HL-60/S4 treated with retinoic acid at 250 ng/mL for 4 days and 3 days (cell line): ENCODE measurements around the gene C1QTNF8.

Experiments used
- in situ Hi-C: fragments of 300-500 bp; cut with MboI; formaldehyde crosslinking; loops from 2 replicates; pipeline ENCODE4 v1.7.0; 2022; ENCODE audit warnings: low sequenced_read_pairs

Gene C1QTNF8

DNA sequence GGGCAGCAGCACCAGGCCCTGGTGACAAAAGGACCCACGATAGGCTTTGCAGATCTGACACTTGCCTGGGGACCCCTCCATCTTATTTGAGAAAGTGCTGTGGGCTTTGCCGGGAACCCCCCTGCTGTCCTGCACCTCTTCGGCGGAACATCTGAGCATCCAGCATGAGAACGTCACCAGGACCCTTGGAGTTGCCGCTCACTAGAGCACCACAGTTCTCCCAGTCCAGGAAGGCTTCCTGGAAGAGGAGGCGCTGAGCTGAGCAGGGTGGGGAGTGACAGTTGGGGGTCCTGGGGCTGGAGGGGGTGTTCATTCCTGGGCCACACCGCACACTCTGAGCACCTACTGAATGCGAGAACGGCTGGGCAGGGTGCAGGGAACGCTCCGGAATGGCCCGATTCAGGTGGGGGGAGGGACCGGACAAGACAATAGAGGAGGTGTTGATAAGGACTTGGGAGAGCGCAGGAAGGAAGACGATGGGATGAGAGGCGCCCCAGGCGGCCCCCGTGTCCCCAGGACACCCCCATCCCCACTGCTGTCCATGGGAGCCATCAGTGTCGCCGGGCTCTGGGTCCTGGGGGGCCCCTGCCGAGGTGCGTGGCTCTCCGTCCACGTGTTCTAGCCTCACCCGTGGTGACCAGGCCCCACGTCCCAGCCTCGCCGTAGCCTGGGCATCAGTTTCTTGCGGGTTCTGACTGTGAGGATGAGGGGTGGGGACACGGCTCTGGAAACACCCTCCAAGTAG, 32.1 kb upstream of the C1QTNF8 start:
- in situ Hi-C loops = no loop called here

DNA sequence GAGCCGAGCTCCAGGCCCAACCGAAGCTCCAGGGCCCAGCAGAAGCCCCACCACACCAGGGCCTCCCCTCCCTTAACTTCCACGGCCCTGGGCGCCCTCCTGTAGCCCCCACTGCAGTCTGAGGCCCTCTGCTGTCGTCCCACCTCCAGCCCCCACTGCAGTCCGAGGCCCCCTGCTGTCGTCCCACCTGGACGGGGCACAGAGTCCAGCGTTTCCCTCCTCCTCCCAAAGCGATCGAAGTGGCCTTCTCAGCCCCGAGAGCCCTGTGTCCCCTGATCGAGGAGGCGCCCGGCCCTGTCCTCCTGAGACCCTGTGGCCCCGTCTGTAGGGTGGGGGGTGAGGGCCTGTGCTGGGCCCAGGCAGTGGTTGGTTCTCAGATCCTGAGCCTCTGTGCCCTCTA, 31.1 kb upstream of the C1QTNF8 start:
- in situ Hi-C loops = no loop called here

DNA sequence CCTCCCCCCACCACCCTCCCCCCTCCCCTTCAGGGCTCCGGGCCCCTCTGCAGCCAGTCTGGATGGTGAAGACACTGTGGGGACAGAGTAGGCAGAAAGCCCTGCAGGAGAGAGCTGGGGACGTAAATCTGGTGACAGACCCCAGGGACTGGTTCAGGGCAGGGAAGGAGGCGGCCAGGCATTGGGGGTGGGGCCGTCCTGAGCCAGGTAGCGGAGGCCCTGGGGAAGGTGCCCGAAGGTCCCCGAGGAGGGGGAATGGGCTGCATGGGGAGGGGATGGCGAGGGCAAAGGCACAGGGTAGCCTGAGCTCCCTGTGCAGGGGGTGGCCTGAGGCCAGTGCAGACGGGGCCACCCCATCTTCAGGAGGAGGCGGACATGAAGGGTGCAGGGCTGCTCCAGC, 30.5 kb upstream of the C1QTNF8 start:
- in situ Hi-C loops = no loop called here

DNA sequence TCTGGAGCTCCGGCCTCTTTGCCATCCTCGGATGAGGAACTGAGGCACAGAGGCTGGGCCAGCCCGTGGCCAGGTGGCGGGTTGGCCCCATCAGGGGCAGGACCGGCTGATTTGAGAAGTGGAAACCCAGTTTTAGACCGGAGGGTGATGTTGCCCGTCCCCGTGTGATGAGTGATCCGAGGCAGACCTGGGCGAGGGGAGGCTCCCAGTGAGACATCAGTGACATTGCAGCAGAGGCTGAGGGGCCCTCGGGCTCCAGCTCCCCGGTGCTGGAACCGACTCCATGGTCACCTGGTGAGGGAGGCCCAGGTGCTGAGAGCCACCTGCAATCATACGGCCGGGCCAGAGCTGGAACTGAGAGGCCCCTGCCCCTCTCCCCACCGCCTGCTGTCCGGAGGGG, 30.0 kb upstream of the C1QTNF8 start:
- in situ Hi-C loops = no loop called here

DNA sequence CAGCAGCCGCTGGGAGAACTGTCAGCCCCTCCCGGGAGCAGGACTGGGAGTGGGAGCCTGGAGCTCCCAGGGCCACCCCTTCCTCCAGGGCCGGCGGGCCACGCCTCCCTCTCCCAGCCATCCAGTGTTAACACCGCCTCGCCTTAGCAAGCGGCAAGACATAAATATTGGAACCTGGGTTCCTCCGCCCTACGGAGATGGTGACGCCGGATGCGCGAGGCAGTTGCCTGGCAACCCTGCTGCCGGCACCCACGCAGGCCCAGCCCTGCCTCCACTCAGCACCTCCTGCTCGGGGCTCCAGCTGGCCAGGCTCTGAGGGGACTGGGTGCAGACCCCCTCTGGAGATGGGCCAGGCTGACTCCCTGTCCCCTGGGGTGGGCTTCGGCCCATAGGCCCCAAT, 29.4 kb upstream of the C1QTNF8 start:
- in situ Hi-C loops = no loop called here

DNA sequence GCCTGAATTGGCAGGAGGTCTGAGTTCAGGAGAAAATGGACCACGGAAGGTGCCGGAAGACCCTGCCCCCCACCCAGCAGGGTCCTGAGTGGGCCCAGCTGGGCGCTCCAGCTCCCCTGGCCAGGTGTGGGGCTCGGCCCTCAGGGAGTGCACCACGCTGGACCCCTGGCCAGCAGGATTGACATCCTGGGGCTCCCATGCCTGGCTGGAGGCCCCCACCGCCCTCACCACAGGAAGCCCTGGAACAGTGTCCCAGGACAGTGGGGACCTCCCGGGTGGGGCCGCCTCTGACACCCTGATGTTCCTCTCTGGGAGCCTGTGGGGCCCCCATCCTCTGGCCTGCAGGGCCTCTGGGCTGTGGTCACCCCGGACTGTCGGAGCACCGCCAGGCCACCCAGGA, 28.8 kb upstream of the C1QTNF8 start:
- in situ Hi-C loops = no loop called here

DNA sequence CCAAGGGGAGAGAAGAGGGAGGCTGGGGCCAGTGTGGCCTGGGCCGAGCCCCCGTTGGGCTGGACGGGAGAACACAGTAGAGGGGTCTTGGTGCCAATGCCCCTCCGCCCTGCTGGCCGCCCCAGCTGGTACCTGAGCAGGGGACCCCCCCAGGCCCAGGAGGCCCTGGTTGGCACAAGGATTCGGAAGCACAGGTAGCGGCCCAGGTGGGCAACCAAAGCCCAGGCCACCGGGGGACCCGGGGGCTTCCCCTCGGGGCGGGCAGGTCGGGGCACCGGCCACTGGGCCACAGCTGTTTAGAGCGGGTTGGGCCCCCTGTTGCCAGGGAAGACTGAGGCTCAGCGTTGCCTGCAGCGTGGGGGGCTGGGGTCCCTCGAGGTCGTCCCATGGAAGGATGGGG, 28.2 kb upstream of the C1QTNF8 start:
- in situ Hi-C loops = no loop called here

DNA sequence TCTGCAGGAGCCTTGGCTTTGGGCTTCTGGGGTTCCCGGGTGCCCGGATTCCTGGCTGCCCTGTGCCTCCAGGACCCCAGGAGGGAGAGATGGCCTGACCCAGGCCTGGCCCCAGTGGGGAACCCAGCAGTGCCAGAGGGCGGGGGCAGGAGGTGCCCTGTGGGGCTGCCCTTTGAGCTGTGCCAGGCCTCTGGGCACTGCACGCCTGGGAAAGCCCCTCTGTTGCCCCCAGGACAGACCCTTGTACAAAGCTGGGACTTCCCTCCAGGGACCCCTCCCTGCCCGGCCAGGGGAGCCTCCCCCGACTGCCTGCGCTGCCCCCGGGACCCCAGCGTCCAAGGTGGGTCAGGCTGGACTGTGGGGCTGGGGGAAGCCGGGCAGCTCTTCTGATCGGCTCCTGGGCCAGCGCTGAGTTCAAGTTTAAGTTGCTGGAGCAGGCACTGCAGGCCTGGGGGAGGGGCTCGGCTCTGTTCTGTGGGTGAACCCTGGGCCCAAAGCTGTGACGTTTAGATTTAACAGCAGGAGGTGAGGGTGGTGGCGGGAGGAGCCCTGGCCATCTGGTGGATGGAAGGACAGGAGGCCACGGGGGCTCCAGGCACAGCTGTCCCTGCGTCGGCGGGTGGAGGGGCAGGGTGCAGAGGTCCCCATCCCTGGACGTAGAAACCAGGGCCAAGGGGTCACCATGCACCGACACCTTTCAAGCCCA, 27.6 kb upstream of the C1QTNF8 start:
- in situ Hi-C loops = no loop called here

DNA sequence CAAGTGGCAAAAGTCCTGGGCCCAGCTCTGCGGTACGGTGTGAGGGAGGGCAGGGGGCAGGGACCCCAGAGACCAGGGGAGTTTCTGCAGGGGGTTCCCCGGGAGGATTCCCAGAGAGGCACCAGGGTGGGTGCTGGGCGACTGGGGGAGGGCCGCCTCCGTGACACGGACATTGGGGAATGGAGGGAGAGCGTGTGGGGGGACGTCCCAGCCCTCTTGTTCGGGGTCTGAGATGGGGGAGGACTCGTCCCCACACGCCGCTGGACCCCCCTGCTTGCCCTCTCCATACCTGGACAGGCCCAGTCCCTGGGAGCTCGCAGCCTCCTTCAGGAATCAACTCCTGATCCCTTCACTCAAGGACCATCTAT, 26.3 kb upstream of the C1QTNF8 start:
- in situ Hi-C loops = no loop called here

DNA sequence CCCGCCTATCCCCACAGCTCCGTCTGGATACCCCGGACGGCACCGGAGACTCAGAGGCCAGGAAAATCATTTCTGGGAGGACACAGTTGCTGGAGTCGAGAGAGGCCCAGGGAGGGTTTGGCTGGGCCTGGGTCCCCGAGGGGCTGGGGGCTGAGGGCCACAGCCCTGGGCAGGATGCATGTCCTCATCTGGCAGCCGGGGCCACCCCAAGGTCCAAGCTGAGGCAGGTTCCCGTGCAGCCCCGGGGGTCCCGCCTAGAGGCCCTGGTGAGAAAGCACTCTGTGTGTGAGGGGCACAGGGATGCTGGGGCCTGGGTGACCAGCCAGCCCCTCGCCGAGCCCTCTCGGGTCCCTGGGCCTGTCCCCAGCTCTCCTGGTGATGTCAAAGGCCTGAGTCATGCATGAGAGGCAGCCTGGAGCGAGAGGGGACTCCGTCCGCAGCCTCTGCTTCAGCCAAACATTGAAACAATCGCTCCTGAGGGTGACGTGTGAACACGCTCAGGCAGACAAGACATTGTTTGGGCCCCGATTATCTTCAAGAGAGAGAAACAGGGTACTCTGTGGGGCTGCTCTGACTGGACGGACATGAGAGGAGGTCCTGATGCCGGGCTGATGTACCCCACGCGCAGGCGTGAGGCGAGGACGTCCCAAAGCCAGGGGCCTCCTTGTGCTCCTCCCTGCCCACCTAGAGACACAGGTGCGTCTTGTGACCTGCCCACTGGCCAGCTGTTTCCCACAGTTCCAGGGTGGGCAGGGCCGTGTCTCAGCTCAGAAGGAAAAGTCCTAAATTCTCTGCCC, 25.8 kb upstream of the C1QTNF8 start:
- in situ Hi-C loops = no loop called here

DNA sequence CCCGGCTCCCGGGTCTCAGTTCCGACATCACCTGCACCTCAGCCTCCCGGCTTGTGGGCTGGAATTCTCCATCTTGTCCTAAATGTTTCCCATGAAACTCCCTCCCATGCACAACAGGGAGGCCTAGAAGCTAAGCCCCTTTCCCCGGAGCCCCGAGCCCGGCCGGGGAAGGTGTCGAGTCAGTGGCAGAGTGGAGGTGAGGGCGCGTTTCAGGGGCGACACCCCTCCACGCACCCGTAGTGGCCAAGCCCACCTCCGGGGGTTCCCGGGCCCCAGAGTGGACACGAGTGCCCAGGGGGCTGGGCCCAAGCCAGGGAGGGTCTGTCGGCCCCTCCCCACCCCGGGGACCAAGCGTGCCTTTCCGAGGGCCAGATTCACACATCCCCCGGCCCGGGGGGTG, 25.0 kb upstream of the C1QTNF8 start:
- in situ Hi-C loops = no loop called here

DNA sequence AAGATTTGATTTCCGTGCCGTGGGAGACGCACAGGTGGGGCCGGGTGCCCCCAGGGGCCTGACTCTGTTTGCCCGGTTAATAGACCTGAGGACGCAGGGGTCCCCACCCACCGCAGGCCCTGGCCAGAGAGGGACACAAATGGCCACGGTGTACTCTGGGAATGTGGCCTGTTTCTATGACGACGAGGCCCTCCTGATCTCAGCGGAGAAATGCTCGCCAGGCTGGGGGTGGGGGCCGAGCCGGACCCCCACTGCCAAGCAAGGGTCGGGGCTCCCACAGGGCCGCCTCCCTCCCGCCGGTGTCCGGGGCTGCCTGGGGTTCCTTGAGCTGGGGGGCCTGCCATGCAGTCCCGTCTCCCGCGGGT, 24.5 kb upstream of the C1QTNF8 start:
- in situ Hi-C loops = no loop called here

DNA sequence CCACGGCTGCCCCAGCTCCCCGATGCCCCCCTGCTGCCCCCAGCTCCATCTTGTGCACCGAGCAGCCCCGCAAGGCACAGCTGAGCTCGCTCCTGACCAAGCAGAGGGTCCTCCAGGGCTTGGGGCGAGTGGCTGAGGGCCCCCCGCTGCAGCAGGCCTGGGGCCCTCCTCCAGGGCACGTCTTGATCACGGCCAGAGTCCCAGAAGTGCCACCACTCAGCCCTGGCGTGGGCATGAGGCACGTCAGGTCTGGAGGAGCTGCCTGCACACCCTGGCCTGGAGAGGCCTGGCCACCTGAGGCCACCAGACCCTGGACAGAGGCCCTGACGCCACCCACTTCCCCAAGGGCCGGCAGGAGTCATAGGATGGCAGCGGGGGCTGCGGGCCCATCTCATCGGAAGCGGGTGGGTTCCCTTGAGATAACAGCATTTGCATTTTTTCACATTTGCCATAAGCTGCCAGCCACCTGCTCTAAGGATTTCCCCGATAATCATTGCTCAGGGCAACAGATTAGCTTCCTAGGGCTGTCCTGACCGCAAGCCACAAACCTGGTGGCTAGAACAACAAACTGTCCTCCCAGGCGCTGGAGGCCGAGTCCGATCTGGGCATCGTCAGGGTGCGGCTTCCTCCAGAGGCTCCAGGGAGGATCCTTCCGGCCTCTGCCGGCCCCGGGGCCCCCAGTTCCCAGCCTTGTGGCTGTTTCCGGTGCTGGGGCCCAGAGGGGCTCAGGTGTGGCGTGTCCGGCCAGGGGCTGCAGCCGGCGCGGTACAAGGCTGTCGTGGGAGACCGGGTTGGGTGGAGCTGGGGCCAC, 23.9 kb upstream of the C1QTNF8 start:
- in situ Hi-C loops = no loop called here

DNA sequence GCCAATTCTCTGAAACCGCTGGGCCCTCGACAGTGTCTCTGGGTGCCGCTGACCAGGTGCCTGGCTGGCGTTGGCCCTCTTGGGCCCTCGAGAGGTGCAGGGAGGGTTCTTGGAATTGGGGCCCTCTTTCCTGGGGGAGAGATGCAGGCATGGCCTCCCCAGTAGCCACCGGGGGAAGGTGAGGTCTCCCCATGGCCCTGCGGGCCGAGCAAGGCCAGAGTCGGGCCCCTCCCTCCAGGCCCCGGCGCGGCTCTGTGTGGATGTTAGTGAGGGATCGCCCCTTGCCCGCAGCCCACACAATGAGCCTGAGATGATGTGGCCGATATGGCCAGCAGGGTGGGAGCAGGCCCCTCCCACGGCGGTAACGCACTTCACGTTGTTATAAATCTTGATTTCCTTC, 23.1 kb upstream of the C1QTNF8 start:
- in situ Hi-C loops = no loop called here

DNA sequence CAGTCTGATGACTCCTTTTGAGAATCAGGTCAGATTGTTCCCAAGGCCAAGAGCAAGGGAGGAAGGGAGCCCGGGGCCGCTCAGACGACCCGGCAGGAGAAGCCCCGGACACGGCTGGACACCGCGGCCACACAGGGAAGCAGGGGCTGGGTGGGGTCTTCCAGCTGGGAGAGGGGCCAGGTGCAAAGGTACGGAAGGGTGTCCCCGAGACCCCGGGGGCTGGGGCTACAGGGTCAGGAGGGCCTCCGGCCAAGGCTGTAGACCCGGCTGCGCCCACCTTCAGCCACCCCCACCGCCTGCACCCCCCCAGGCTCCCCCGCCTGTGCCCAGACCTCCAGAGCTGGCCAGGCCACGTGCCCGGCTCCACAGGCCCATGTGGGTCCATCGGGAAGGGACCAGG, 21.9 kb upstream of the C1QTNF8 start:
- in situ Hi-C loops = no loop called here

DNA sequence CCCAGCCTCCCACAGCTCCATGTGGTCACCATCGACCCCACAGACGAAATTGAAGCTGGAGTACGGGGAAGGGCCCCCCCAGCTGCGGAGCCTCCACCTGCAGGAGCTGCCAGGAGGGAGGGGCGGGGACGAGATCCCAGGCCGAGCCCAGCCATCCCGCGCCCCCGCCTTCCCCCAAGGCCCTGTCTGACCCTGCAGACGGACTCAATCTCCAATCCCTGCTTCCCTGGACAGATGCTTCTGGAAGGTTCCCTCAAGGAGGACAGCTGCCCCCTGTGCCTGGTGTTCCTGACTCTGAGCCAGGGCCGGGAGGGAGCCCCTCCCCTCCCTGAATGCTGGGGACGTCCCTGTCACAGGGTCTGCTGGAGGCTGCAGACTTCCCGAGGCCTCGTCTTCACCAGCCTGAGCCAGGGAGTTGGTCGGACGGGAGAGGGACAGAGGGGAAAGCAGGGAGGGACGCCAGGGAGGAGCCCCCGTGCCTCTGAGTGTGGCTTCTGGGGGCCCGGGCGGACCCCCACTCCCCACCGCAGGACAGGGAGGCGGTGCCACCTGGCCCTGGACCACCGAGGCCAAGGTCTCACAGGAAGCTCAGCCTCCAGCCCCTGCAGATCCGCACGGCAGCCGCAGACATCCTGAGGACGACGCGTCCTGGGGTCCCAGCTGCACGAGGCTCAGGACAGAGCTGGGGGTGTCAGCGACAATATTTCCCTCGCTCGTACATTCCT, 21.3 kb upstream of the C1QTNF8 start:
- in situ Hi-C loops = no loop called here

DNA sequence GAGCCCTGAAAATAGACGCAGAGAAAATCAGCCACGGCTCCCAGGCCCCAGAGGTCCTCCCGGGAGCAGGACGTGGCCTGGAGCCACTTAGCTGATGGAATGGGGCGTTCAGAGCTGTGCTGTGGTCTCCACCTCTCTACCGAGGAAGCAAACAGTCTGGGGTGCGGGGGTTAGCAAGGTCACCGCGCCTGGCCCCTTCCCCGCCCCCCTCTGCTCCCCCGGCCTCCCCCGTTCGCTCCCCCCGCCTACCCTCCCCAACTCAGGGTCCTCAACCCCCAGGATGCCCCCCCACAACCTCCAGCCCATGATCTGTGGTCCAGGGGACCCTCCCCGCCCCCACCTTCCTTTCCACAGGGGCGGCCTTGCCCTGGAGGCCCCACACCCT, 20.6 kb upstream of the C1QTNF8 start:
- in situ Hi-C loops = no loop called here

DNA sequence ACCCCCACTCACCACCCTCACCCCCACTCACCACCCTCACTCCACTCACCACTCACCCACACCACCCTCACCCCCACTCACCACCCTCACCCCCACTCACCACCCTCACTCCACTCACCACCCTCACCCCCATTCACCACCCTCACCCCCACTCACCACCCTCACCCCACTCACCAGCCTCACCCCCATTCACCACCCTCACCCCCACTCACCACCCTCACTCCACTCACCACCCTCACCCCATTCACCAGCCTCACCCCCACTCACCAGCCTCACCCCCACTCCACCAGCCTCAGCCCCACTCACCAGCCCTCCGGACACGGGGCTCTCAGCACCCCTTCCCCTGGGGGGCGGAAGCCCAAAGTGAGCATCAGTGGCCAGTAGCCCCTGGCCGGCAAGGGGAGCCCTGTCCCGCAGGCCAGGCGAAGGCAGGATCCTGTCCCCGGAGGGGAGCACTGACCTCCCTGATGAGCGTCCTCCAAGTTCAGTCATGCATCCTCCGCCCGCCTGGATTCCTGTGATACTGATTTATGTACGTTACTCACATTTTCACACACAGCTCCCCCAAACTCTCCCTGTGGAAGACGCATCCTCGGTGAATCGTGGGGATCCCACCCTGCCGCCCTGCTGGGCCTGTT, 18.0 kb upstream of the C1QTNF8 start:
- in situ Hi-C loops = no loop called here

DNA sequence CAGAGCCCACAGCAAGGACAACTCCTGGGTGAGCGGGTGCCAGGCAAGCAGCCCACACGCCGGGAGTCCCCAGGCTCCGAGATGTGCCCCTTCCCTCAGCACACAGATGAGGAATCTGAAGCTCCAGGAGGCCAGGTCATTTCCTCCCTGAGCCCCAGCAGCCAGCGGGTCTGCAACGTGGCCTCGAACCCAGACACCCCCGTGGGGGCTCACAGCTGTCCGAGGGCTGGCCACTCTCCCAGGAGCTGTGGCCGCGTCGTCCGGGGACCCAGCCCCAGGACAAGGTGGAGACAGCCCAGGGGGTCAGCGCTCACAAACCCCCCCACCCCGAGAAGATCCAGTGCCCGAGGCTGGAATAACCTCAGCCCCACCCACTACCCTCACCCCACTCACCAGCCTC, 17.4 kb upstream of the C1QTNF8 start:
- in situ Hi-C loops = no loop called here

DNA sequence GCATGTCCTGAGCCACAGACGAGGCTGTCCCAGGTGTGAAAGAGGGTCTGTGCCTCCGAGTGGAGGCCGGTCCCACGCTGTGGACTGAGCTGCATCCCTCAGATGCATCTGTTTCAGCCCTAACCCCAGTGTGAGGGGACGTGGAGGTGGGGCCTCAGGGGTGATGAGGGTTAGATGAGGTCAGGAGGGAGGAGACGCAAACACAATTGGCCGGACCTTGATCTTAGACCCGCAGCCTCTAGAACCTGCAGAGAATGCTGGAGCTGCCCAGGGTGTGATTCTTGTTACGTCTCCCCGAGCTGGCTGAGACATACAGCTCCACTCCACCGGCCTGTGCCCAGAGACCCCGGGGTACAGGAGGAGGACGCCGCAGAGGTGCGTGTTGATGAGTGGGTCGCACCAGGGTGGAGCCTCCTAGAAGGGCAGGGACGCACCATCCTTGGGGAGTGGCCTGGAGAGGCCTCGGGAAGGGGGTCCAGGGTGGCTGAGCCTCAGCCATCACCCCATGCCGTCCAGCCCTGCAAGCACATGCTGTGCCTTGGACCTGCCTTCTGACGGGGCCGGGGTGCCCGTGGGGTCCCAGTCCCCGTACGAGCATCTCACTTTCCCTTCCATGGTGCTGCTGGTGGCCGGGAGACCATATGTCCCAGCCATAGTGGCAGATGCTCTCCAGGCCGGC, 16.6 kb upstream of the C1QTNF8 start:
- in situ Hi-C loops = no loop called here
